SK-N-SH treated with all-trans-retinoic acid at 6 μM for 48 hours (cell line): ENCODE measurements around the gene ALG12.

Experiments used
- ATAC-seq: fragments of 200-7000 bp; cut with Tn5 transposase; 3 replicates; pipeline ENCODE4 v1.9.1; 2020; ENCODE audit warnings: mild to moderate bottlenecking, moderate library complexity
- ARNTL ChIP-seq: fragments of 450-650 bp; formaldehyde crosslinking; IDR thresholded peaks from 2 replicates; pipeline ENCODE4 v1.5.0; 2020; ENCODE audit warnings: low read depth, mild to moderate bottlenecking, moderate library complexity, borderline replicate concordance
- BACH2 ChIP-seq: fragments of 250-450 bp; sonication (Bioruptor Pico); IDR thresholded peaks from 2 replicates; pipeline ENCODE4 v1.9.0; 2021; ENCODE audit warnings: mild to moderate bottlenecking, borderline replicate concordance
- ESRRG ChIP-seq: fragments of 250-450 bp; sonication (Bioruptor Pico); IDR thresholded peaks from 2 replicates; pipeline ENCODE4 v1.6.1; 2021; ENCODE audit warnings: mild to moderate bottlenecking
- GLIS3 ChIP-seq: fragments of 250-450 bp; sonication (Bioruptor Pico); IDR thresholded peaks from 2 replicates; pipeline ENCODE4 v1.5.0; 2020; ENCODE audit warnings: mild to moderate bottlenecking, moderate library complexity
- ISL1 ChIP-seq: fragments of 250-450 bp; sonication (Bioruptor Pico); IDR thresholded peaks from 2 replicates; pipeline ENCODE4 v2.1.2; 2022; ENCODE audit warnings: mild to moderate bottlenecking, moderate library complexity
- PPARA ChIP-seq: fragments of 250-450 bp; sonication (Bioruptor Pico); IDR thresholded peaks from 2 replicates; pipeline ENCODE4 v1.5.0; 2020; ENCODE audit warnings: mild to moderate bottlenecking, borderline replicate concordance
- RARB ChIP-seq: fragments of 250-450 bp; sonication (Bioruptor Pico); IDR thresholded peaks from 2 replicates; pipeline ENCODE4 v1.8.0; 2021; ENCODE audit warnings: mild to moderate bottlenecking, moderate library complexity
- SNAI2 ChIP-seq: fragments of 250-450 bp; sonication (Bioruptor Pico); IDR thresholded peaks from 2 replicates; pipeline ENCODE4 v1.5.0; 2020; ENCODE audit warnings: mild to moderate bottlenecking, moderate library complexity
- TCF4 ChIP-seq: fragments of 250-450 bp; sonication (Bioruptor Pico); IDR thresholded peaks from 2 replicates; pipeline ENCODE4 v1.8.0; 2021; ENCODE audit warnings: mild to moderate bottlenecking, moderate library complexity, borderline replicate concordance
- TOX ChIP-seq: fragments of 250-450 bp; sonication (Bioruptor Pico); IDR thresholded peaks from 2 replicates; pipeline ENCODE4 v1.8.0; 2021; ENCODE audit warnings: mild to moderate bottlenecking, moderate library complexity, borderline replicate concordance
- ZC3H10 ChIP-seq: fragments of 250-450 bp; sonication (Bioruptor Pico); IDR thresholded peaks from 2 replicates; pipeline ENCODE4 v1.5.1; 2021; ENCODE audit warnings: mild to moderate bottlenecking, moderate library complexity
- ZFP30 ChIP-seq: fragments of 450-650 bp; formaldehyde crosslinking; IDR thresholded peaks from 2 replicates; pipeline ENCODE4 v1.5.0; 2022; ENCODE audit warnings: mild to moderate bottlenecking, moderate library complexity
- ZNF565 ChIP-seq: fragments of 450-650 bp; formaldehyde crosslinking; conservative IDR thresholded peaks from 2 replicates; pipeline ENCODE4 v1.5.0; 2020; ENCODE audit warnings: low read depth, mild to moderate bottlenecking, moderate library complexity
- ZNF70 ChIP-seq: fragments of 450-650 bp; formaldehyde crosslinking; IDR thresholded peaks from 2 replicates; pipeline ENCODE4 v1.5.0; 2020; ENCODE audit warnings: mild to moderate bottlenecking, moderate library complexity
- ZNF8 ChIP-seq: fragments of 450-650 bp; formaldehyde crosslinking; IDR thresholded peaks from 2 replicates; pipeline ENCODE4 v1.5.0; 2020; ENCODE audit warnings: mild to moderate bottlenecking, moderate library complexity
- TF ChIP-seq, protein P1 (sequence below): fragments of 250-450 bp; sonication (Bioruptor Pico); IDR thresholded peaks from 2 replicates; pipeline ENCODE4 v1.5.1; 2020; ENCODE audit warnings: low read depth, mild to moderate bottlenecking, moderate library complexity
- TF ChIP-seq, protein P2 (sequence below): fragments of 250-450 bp; sonication (Bioruptor Pico); IDR thresholded peaks from 2 replicates; pipeline ENCODE4 v1.5.1; 2021; ENCODE audit warnings: mild to moderate bottlenecking, moderate library complexity
- TF ChIP-seq, protein P3 (sequence below): fragments of 250-450 bp; sonication (Bioruptor Pico); IDR thresholded peaks from 2 replicates; pipeline ENCODE4 v1.8.0; 2021; ENCODE audit warnings: low read depth, mild to moderate bottlenecking, moderate library complexity, borderline replicate concordance
- TF ChIP-seq, protein P4 (sequence below): fragments of 250-450 bp; sonication (Bioruptor Pico); IDR thresholded peaks from 2 replicates; pipeline ENCODE4 v1.5.0; 2020; ENCODE audit warnings: mild to moderate bottlenecking, moderate library complexity

The ALG12 gene

DNA sequence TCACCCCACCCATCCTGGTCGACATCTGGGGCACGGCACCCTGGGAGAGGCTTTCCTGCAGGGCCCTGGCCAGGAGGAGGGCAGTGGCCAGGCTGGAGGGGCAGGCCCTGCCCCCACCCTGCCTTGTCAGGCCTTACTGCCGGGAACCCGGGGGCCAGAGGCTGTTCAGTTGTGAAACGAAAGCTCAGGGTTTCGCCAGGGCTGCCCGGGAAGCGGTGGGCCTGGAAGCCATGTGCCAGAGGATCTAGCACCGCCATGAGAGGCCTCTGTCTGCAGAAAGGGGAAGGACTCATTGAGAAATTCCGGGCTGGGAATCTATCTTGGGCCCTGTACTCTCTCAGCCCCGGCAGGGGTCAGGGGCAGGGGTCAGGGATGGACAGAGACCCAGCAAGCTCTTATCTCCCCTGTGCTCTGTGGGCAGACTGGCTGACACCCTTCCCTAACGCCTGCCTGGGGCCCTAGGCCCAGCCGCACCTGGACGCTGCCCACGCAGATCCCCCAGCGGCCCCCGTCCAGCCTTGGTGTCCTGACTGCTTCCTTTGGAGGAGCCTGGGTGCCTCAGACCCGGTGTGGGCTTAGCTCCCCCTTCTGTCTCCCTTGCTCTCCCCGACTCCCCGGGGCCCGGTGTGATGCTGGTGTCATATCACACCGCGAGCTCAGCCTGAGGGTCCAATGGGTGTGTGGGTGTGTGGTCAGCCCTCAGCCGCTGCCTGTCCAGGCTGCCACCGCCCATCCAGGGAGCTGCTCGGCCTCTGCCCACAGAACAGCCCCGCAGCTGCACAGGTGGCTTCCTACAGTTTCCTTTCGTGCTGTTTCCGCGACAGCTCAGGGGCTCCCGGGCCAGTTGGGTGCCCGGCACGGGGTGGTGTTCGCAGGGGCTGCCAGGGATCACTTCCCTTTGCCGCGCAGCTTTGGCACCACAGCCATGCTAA lies 48.8 kb upstream of the ALG12 start (continued):
- TF ChIP-seq, protein P1, sequence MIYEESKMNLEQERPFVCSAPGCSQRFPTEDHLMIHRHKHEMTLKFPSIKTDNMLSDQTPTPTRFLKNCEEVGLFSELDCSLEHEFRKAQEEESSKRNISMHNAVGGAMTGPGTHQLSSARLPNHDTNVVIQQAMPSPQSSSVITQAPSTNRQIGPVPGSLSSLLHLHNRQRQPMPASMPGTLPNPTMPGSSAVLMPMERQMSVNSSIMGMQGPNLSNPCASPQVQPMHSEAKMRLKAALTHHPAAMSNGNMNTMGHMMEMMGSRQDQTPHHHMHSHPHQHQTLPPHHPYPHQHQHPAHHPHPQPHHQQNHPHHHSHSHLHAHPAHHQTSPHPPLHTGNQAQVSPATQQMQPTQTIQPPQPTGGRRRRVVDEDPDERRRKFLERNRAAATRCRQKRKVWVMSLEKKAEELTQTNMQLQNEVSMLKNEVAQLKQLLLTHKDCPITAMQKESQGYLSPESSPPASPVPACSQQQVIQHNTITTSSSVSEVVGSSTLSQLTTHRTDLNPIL (CRISPR knock-in tag), result no peak
- no peak for TF ChIP-seq SNAI2 (CRISPR knock-in tag)
- TF ChIP-seq, protein P2, sequence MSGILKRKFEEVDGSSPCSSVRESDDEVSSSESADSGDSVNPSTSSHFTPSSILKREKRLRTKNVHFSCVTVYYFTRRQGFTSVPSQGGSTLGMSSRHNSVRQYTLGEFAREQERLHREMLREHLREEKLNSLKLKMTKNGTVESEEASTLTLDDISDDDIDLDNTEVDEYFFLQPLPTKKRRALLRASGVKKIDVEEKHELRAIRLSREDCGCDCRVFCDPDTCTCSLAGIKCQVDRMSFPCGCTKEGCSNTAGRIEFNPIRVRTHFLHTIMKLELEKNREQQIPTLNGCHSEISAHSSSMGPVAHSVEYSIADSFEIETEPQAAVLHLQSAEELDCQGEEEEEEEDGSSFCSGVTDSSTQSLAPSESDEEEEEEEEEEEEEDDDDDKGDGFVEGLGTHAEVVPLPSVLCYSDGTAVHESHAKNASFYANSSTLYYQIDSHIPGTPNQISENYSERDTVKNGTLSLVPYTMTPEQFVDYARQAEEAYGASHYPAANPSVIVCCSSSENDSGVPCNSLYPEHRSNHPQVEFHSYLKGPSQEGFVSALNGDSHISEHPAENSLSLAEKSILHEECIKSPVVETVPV (CRISPR knock-in tag), result no peak
- TF ChIP-seq TOX (CRISPR knock-in tag), result no peak
- TF ChIP-seq PPARA (CRISPR knock-in tag), result no peak

DNA sequence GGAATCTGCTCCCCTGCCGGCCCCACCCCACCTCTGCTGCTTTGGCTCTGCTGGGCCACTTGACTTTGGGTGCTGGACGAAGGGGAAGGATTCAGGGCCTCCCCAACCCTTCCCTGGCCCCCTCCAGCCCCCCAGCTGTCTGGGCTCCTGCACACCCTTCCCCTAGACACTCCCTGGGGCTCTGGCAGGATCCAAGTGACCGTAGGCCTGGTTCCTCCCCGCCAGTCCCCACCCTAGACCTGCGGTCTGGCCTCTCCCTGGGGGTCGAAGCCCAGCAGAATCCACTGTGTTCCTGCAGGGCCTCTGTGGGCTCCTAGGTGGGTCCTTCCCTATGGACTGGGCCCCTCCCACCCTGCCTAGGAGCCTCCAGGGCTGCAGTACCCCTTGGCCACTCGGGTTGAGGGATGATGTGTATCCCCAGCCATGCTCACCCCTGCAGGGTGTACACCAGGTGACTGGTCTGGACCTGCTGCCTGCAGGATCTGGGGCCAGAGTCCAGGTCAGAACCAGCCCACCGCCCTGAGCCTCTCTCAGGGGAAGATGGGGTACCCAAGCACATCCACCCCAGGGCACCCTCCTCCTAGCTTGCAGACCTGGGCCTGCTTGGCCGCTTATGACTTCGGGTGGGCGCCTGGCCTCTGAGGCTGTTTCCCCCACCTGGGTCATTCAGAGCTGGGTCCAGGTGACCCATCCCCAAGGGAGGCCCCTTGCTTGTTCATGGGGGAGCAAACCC lies 48.0 kb upstream of the ALG12 start:
- ATAC-seq, result no peak
- TF ChIP-seq TCF4 (no peak), ZC3H10 (no peak), ZFP30 (CRISPR knock-in tag) (no peak), TOX (CRISPR knock-in tag) (no peak), ZNF8 (CRISPR knock-in tag) (no peak), ZNF70 (CRISPR knock-in tag) (no peak), ESRRG (CRISPR knock-in tag) (no peak), BACH2 (CRISPR knock-in tag) (no peak), ARNTL (no peak), RARB (CRISPR knock-in tag) (no peak), ZNF565 (CRISPR knock-in tag) (no peak), SNAI2 (CRISPR knock-in tag) (no peak), GLIS3 (CRISPR knock-in tag) (no peak), ISL1 (CRISPR knock-in tag) (no peak)
- TF ChIP-seq, protein P2 (CRISPR knock-in tag), result no peak
- TF ChIP-seq, protein P3, sequence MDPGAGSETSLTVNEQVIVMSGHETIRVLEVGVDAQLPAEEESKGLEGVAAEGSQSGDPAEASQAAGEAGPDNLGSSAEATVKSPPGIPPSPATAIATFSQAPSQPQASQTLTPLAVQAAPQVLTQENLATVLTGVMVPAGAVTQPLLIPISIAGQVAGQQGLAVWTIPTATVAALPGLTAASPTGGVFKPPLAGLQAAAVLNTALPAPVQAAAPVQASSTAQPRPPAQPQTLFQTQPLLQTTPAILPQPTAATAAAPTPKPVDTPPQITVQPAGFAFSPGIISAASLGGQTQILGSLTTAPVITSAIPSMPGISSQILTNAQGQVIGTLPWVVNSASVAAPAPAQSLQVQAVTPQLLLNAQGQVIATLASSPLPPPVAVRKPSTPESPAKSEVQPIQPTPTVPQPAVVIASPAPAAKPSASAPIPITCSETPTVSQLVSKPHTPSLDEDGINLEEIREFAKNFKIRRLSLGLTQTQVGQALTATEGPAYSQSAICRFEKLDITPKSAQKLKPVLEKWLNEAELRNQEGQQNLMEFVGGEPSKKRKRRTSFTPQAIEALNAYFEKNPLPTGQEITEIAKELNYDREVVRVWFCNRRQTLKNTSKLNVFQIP (CRISPR knock-in tag), result no peak
- TF ChIP-seq, protein P4, sequence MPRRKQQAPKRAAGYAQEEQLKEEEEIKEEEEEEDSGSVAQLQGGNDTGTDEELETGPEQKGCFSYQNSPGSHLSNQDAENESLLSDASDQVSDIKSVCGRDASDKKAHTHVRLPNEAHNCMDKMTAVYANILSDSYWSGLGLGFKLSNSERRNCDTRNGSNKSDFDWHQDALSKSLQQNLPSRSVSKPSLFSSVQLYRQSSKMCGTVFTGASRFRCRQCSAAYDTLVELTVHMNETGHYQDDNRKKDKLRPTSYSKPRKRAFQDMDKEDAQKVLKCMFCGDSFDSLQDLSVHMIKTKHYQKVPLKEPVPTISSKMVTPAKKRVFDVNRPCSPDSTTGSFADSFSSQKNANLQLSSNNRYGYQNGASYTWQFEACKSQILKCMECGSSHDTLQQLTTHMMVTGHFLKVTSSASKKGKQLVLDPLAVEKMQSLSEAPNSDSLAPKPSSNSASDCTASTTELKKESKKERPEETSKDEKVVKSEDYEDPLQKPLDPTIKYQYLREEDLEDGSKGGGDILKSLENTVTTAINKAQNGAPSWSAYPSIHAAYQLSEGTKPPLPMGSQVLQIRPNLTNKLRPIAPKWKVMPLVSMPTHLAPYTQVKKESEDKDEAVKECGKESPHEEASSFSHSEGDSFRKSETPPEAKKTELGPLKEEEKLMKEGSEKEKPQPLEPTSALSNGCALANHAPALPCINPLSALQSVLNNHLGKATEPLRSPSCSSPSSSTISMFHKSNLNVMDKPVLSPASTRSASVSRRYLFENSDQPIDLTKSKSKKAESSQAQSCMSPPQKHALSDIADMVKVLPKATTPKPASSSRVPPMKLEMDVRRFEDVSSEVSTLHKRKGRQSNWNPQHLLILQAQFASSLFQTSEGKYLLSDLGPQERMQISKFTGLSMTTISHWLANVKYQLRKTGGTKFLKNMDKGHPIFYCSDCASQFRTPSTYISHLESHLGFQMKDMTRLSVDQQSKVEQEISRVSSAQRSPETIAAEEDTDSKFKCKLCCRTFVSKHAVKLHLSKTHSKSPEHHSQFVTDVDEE (CRISPR knock-in tag), result no peak
- TF ChIP-seq, protein P1 (CRISPR knock-in tag), result no peak
